ENCODE data around the gene RAB6A.

GRCh38 chr11:73760135-73760678, 667 bp downstream of the RAB6A start:
- no peak for TF ChIP-seq POLR2A (IDR thresholded peaks at IDR 0.05)
- TF ChIP-seq, protein P1, sequence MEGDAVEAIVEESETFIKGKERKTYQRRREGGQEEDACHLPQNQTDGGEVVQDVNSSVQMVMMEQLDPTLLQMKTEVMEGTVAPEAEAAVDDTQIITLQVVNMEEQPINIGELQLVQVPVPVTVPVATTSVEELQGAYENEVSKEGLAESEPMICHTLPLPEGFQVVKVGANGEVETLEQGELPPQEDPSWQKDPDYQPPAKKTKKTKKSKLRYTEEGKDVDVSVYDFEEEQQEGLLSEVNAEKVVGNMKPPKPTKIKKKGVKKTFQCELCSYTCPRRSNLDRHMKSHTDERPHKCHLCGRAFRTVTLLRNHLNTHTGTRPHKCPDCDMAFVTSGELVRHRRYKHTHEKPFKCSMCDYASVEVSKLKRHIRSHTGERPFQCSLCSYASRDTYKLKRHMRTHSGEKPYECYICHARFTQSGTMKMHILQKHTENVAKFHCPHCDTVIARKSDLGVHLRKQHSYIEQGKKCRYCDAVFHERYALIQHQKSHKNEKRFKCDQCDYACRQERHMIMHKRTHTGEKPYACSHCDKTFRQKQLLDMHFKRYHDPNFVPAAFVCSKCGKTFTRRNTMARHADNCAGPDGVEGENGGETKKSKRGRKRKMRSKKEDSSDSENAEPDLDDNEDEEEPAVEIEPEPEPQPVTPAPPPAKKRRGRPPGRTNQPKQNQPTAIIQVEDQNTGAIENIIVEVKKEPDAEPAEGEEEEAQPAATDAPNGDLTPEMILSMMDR (IDR thresholded peaks at IDR 0.05) = no peak

Measured in lower leg skin (tissue), 3 donors.